Heart left ventricle (tissue), 16 donors: Measurements from ENCODE around the gene CPLX3. TPM values are rescaled to one million over a fixed set of nuclear protein-coding genes. Genes with fewer than 3 reads are reported as not detected.

Experiments
- ATAC-seq, 4 donors: fragments of 200-7000 bp; cut with Tn5 transposase; one replicate each; pipeline ENCODE4 v1.9.1; 2020 to 2022; ENCODE audit warnings: moderate library complexity in 4 of 4, mild to moderate bottlenecking in 3 of 4, moderate number of reproducible peaks in 1 of 4
- DNase-seq, 5 donors: peaks; one replicate each; pipeline ENCODE4 v3.0.0-alpha.2; 2020
- H3K27ac ChIP-seq, 12 donors: fragments of 200-600 bp; sonication (generic) in 4 of 12; one replicate each; pipeline versions ENCODE4 v1.5.0 to v1.8.0; 2016 to 2022; ENCODE audit warnings: mild to moderate bottlenecking in 2 of 12
- H3K27me3 ChIP-seq, 9 donors: fragments of 200-600 bp; sonication (generic) in 2 of 9; one replicate each; pipeline versions ENCODE4 v1.5.1 to v1.8.0; 2016 to 2022; ENCODE audit warnings: mild to moderate bottlenecking in 3 of 9
- H3K36me3 ChIP-seq, 9 donors: fragments of 200-600 bp; sonication (generic) in 2 of 9; one replicate each; pipeline versions ENCODE4 v1.5.0 to v1.8.0; 2018 to 2022; ENCODE audit warnings: mild to moderate bottlenecking in 2 of 9
- H3K4me1 ChIP-seq, 12 donors: fragments of 200-600 bp; sonication (generic) in 4 of 12; one replicate each; pipeline versions ENCODE4 v1.5.0 to v1.8.0; 2016 to 2022; ENCODE audit warnings: mild to moderate bottlenecking in 3 of 12
- H3K4me3 ChIP-seq, 12 donors: fragments of 200-600 bp; sonication (generic) in 4 of 12; one replicate each; pipeline versions ENCODE4 v1.5.0 to v1.8.0; 2017 to 2022; ENCODE audit warnings: mild to moderate bottlenecking in 9 of 12, moderate library complexity in 4 of 12
- H3K9me3 ChIP-seq, 12 donors: fragments of 200-600 bp; sonication (generic) in 4 of 12; one replicate each; pipeline versions ENCODE4 v1.5.0 to v1.8.0; 2016 to 2022; ENCODE audit warnings: mild to moderate bottlenecking in 1 of 12
- POLR2A ChIP-seq, 2 donors: fragments of 450-650 bp; IDR thresholded peaks; one replicate each; pipeline ENCODE4 v1.6.1; 2017; ENCODE audit warnings: antibody characterized with exemption in 2 of 2, mild to moderate bottlenecking in 2 of 2, moderate library complexity in 2 of 2
- WGBS, 4 donors: extraction: QIAGEN DNeasy Blood & Tissue Kit in 2 of 4; methylation state at CpG; one replicate each; pipeline versions ENCODE4 v1.1.5 to v1.1.7; 2013 to 2018; 5-methylcytosine and 5-hydroxymethylcytosine counted together
- intact Hi-C, 10 donors: fragments of 100-400 bp; cut with DNase I; formaldehyde crosslinking; loops; one replicate each; pipeline versions ENCODE4 v1.11.1 to v1.14.2; 2022
- polyA plus RNA-seq, 2 donors: library from polyadenylated mRNA; stranded (reverse); fragments of 200-250 nt; gene quantifications; one replicate each; pipeline ENCODE4 v1.2.3, GENCODE V29; 2013
- total RNA-seq, 9 donors: library from RNA; depleted of rRNA in 2 of 9; stranded (reverse); fragments of >200 nt in 2 of 9; fragmentation: NEBNext Ultra II Directional in 3 of 9; extraction: Animal tissue kit (Norgen Biotek cat#: 25700) in 3 of 9; gene quantifications; one replicate each; pipeline versions ENCODE4 v1.1.0 to v1.2.4, GENCODE V29; 2016 to 2023
- TF ChIP-seq, protein P1 (sequence below), 12 donors: fragments of 200-600 bp; sonication (generic) in 4 of 12; IDR thresholded peaks; one replicate each; pipeline versions ENCODE4 v1.5.0 to v1.8.0; 2018 to 2022; ENCODE audit warnings: antibody characterized with exemption in 12 of 12, mild to moderate bottlenecking in 5 of 12
- donor health status: ischemic (EF 13 %, LVEDD 7.1; RV severe dilation, severe dysfunction).
- donor health status: healthy with polysubstance abuse.
- donor health status: DM: no; HTN: yes; CAD: no.
- donor health status: DM: no; HTN: no; CAD: no.
- donor health status: ischemic (EF 25% LVEDD 6.9; RV normal size, moderate dysfunction).
- donor health status: ischemic (EF 25% LVEDD 5.7; RV mildly dilated, moderate dysfunction).
- donor health status: healthy.
- donor health status: DM: yes; HTN: yes; CAD: no.
- donor health status: ischemic (EF 35%, LVEDD 5.7; RV mildly dilated, moderate dysfunction).
- donor health status: nonischemic (EF 11% LVEDD 7.7; RV severe dilation, severe dysfunction).
- donor health status: DM: yes; HTN: yes; CAD: no.
- donor health status: PGD.
- donor health status: ischemic (EF 29% LVEDD 5.4; RV normal size, mild dysfunction).
- donor health status: nonischemic (EF 23%, LVEDD 6.1; RV moderate dilation, normal function).

CPLX3 gene
- total and polyA plus RNA-seq, 11 donors, result 0.06 to 3.3 (median 1.6) TPM; not detected in 3

DNA sequence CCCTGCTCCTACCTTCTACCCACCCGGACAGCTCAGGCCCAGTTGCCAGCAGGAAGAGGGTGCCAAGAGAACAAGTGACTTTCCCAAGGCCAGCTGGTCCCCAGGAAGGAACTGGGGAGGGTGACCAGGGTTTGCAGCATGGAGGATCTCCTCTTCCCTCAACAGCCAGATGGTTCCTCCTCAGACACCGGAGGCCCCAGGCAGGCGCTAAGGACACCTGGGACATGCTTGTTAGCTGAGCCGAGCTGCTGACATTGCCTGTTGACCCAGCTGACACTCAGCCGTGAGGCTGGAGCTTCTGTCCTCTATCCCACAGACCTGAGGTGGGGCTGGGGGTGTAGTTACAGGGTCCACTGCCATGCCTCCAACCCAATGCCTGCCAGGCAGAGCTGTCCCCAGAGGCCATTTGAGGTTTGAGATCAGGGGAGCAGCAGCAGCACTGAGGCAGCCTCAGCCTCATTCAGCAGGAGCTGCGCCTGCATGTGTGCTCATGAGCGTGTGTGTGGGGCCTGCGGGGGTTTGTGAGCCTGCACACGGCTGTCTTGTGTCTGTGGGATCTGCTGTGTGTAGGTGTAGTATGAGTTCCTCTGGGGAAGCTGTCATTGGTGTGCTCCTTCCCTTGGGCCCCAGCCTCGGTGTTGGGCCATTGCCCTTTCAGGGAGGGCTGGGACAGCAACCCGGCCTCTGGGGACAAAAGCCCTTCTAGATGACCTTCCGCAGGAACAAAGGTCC is 7.1 kb downstream of the CPLX3 start:
- Histone ChIP-seq H3K4me1 (peaks cover 0 to 14% (median 6%) of the 10 kb centered on the region in 12 donors), H3K36me3 (peaks cover 0 to 26% (median 4%) of the 10 kb centered on the region in 9 donors), H3K27ac (no peak overlapping the region), H3K27me3 (peaks cover 0 to 5% (median 0%) of the 10 kb centered on the region in 9 donors), H3K9me3 (no peaks in the 10 kb centered on the region), H3K4me3 (no peak overlapping the region)
- ATAC-seq (no peak), DNase-seq (no peak)
- no peak for TF ChIP-seq POLR2A (IDR thresholded peaks at IDR 0.05)
- TF ChIP-seq, protein P1, sequence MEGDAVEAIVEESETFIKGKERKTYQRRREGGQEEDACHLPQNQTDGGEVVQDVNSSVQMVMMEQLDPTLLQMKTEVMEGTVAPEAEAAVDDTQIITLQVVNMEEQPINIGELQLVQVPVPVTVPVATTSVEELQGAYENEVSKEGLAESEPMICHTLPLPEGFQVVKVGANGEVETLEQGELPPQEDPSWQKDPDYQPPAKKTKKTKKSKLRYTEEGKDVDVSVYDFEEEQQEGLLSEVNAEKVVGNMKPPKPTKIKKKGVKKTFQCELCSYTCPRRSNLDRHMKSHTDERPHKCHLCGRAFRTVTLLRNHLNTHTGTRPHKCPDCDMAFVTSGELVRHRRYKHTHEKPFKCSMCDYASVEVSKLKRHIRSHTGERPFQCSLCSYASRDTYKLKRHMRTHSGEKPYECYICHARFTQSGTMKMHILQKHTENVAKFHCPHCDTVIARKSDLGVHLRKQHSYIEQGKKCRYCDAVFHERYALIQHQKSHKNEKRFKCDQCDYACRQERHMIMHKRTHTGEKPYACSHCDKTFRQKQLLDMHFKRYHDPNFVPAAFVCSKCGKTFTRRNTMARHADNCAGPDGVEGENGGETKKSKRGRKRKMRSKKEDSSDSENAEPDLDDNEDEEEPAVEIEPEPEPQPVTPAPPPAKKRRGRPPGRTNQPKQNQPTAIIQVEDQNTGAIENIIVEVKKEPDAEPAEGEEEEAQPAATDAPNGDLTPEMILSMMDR (IDR thresholded peaks at IDR 0.05), result no peak
- intact Hi-C loops, result loop anchor here in 2 of 10 donors (2.0 to 5.0 kb wide), 2 partner anchors 61 kb away; no protein-coding TSS in a partner anchor
- 74 to 85% (median 78%) methylated on average over 3 to 12 of the region's 12 CpGs for WGBS, 4 donors

- TF ChIP-seq, protein P1 (IDR thresholded peaks at IDR 0.05), result peak; percentile 64 to 89 (median 72)
- no peak for TF ChIP-seq POLR2A (IDR thresholded peaks at IDR 0.05)
- H3K4me3 ChIP-seq, result no peak overlapping the region
- peak in 4 of 5 donors; percentile 44 to 83 (median 64) for DNase-seq
- H3K36me3 ChIP-seq, result peaks cover 0 to 43% (median 9%) of the 10 kb centered on the region in 9 donors
- intact Hi-C loops, result loop anchor here in 5 of 10 donors (2.0 to 5.0 kb wide), 4 partner anchors 33 to 63 kb away; partner anchors contain the start of gene CSK (in 2 of the 5)
- H3K27me3 ChIP-seq, result no peaks in the 10 kb centered on the region
- H3K9me3 ChIP-seq, result no peaks in the 10 kb centered on the region
- peak; percentile 17 to 55 (median 34) for ATAC-seq
- H3K4me1 ChIP-seq, result peaks cover 0 to 14% (median 6%) of the 10 kb centered on the region in 12 donors
- 32 to 43% (median 37%) methylated on average over 4 to 5 of the region's 5 CpGs for WGBS, 4 donors
- H3K27ac ChIP-seq, result no peak overlapping the region
Measured at GRCh38 chr15:74835312-74835823, 8.9 kb downstream of the CPLX3 start.

- Histone ChIP-seq H3K36me3 (peaks cover 0 to 44% (median 15%) of the 10 kb centered on the region in 9 donors), H3K9me3 (no peaks in the 10 kb centered on the region)
- intact Hi-C loops, result loop anchor here in 4 of 10 donors (5.0 kb wide), 3 partner anchors 35 to 65 kb away; partner anchors contain the start of gene CSK (in 2 of the 4)
Measured at GRCh38 chr15:74836846-74837245, 10.4 kb downstream of the CPLX3 start.

More at GRCh38 chr15:74836846-74837245, 10.4 kb downstream of the CPLX3 start:
- H3K4me3 ChIP-seq, result no peak overlapping the region
- no peak for DNase-seq
- no peaks in the 10 kb centered on the region for H3K27me3 ChIP-seq
- TF ChIP-seq POLR2A (IDR thresholded peaks at IDR 0.05), result no peak
- TF ChIP-seq, protein P1 (IDR thresholded peaks at IDR 0.05), result no peak
- peaks cover 0 to 13% (median 4%) of the 10 kb centered on the region in 12 donors for H3K4me1 ChIP-seq
- no peak overlapping the region for H3K27ac ChIP-seq
- ATAC-seq, result no peak
- 83 to 89% (median 86%) methylated on average over 7 of the region's 7 CpGs for WGBS, 4 donors
